ENCODE measurements around the gene BACE2.
"Not testable (repeated sequence)": the region's sequence is repeated elsewhere in the genome, so short reads cannot be mapped to it uniquely, and the experiment has no call there.

The BACE2 gene

GRCh38 chr21:41243107-41243506 is 75.1 kb downstream of the BACE2 start:
- no peak for DNase-seq

- not testable (repeated sequence) for DNase-seq
Observed at GRCh38 chr21:41244266-41244880, 76.4 kb downstream of the BACE2 start.

GRCh38 chr21:41245509-41246135 is 77.7 kb downstream of the BACE2 start:
- DNase-seq, result no peak

GRCh38 chr21:41246808-41247207 is 78.8 kb downstream of the BACE2 start:
- no peak for DNase-seq

- DNase-seq, result no peak
Observed at GRCh38 chr21:41247561-41248545, 79.9 kb downstream of the BACE2 start.

- DNase-seq, result no peak
Observed at GRCh38 chr21:41249476-41249875, 81.5 kb downstream of the BACE2 start.

- no peak for DNase-seq
Observed at GRCh38 chr21:41250519-41250918, 82.6 kb downstream of the BACE2 start.

- DNase-seq, result no peak
Observed at GRCh38 chr21:41251961-41252642, 84.1 kb downstream of the BACE2 start.

GRCh38 chr21:41254090-41254700 is 86.2 kb downstream of the BACE2 start:
- no peak for DNase-seq

GRCh38 chr21:41255190-41255589 is 87.2 kb downstream of the BACE2 start:
- DNase-seq, result no peak

- DNase-seq, result not testable (repeated sequence)
Observed at GRCh38 chr21:41256231-41256630, 88.3 kb downstream of the BACE2 start.

GRCh38 chr21:41256771-41257702 is 89.1 kb downstream of the BACE2 start:
- DNase-seq, result no peak

GRCh38 chr21:41258617-41259016 is 90.7 kb downstream of the BACE2 start:
- DNase-seq, result no peak

- DNase-seq, result no peak
Observed at GRCh38 chr21:41260428-41260827, 92.5 kb downstream of the BACE2 start.

- no peak for DNase-seq
Observed at GRCh38 chr21:41267346-41267745, 99.4 kb downstream of the BACE2 start.

- DNase-seq, result no peak
Observed at GRCh38 chr21:41269535-41269934, 101.6 kb downstream of the BACE2 start.

- DNase-seq, result no peak
Observed at GRCh38 chr21:41277196-41277595, 109.2 kb downstream of the BACE2 start.

- no peak for DNase-seq
Observed at GRCh38 chr21:41277846-41278245, 109.9 kb downstream of the BACE2 start.

GRCh38 chr21:41280115-41280919 is 112.4 kb downstream of the BACE2 start:
- DNase-seq, result no peak

GRCh38 chr21:41282412-41282811 is 114.5 kb downstream of the BACE2 start:
- no peak for DNase-seq

Measured in NCI-H510A (cell line).